Fibroblast of lung (primary cell): ENCODE data around the gene PIK3C3. TPM values are rescaled to one million over a fixed set of nuclear protein-coding genes. Genes with fewer than 3 reads are reported as not detected.

Experiments
- DNase-seq, 2 donors: peaks; one replicate each; pipeline versions ENCODE4 v3.0.0 to v3.0.0-alpha.2; 2010; ENCODE audit warnings: low read depth in 2 of 2
- H2AFZ ChIP-seq: 2 replicates; pipeline ENCODE4 v1.5.1; 2012; ENCODE audit warnings: low read length, control low read depth, inconsistent platforms
- H3K27ac ChIP-seq: 2 replicates; pipeline ENCODE4 v1.5.1; 2011; ENCODE audit warnings: low read length, control low read depth; ENCODE audit not compliant: insufficient read depth
- H3K27me3 ChIP-seq: 2 replicates; pipeline ENCODE4 v1.5.1; 2011; ENCODE audit warnings: mild to moderate bottlenecking, low read length; ENCODE audit not compliant: control insufficient read depth, insufficient read depth
- H3K36me3 ChIP-seq: 2 replicates; pipeline ENCODE4 v1.5.1; 2011; ENCODE audit warnings: low read length; ENCODE audit not compliant: control insufficient read depth, insufficient read depth
- H3K4me1 ChIP-seq: 2 replicates; pipeline ENCODE4 v1.5.1; 2011; ENCODE audit warnings: low read length; ENCODE audit not compliant: control insufficient read depth, insufficient read depth; ENCODE audit errors: extremely low read depth
- H3K4me2 ChIP-seq: 2 replicates; pipeline ENCODE4 v1.5.1; 2011; ENCODE audit warnings: low read length, control low read depth; ENCODE audit not compliant: insufficient read depth; ENCODE audit errors: extremely low read depth
- H3K4me3 ChIP-seq, 4 experiments: fragments of 200-600 bp in 1 of 4; sonication (generic) in 1 of 4; replicated peaks in 1 of 4; 2 replicates each; pipeline ENCODE4 v1.5.1; 2011 to 2016; ENCODE audit warnings: low read length in 4 of 4, low read depth in 3 of 4, mild to moderate bottlenecking in 3 of 4, control low read depth in 2 of 4, inconsistent platforms in 1 of 4, mixed read lengths in 1 of 4; ENCODE audit not compliant: insufficient read depth in 1 of 4; ENCODE audit errors: control extremely low read depth in 1 of 4
- H3K79me2 ChIP-seq: 2 replicates; pipeline ENCODE4 v1.5.1; 2012; ENCODE audit warnings: mild to moderate bottlenecking, low read length, inconsistent platforms; ENCODE audit not compliant: control insufficient read depth, insufficient read depth
- H3K9ac ChIP-seq: 2 replicates; pipeline ENCODE4 v1.5.1; 2011; ENCODE audit warnings: mild to moderate bottlenecking, low read length, control low read depth; ENCODE audit not compliant: insufficient read depth
- H3K9me3 ChIP-seq: 2 replicates; pipeline ENCODE4 v1.5.1; 2012; ENCODE audit warnings: low read depth, low read length; ENCODE audit not compliant: control insufficient read depth, insufficient read depth
- H4K20me1 ChIP-seq: 2 replicates; pipeline ENCODE4 v1.5.1; 2011; ENCODE audit warnings: low read length; ENCODE audit not compliant: control insufficient read depth, insufficient read depth; ENCODE audit errors: extremely low read depth
- CTCF ChIP-seq, 2 donors: IDR thresholded peaks in 1 of 2; conservative IDR thresholded peaks in 1 of 2; 1 replicate in 1 of 2; 2 replicates in 1 of 2; pipeline ENCODE4 v1.5.1; 2011 to 2012; ENCODE audit warnings: low read length in 2 of 2, control low read depth in 1 of 2, inconsistent platforms in 1 of 2, low read depth in 1 of 2, mild to moderate bottlenecking in 1 of 2
- EZH2 ChIP-seq: IDR thresholded peaks from 2 replicates; pipeline ENCODE4 v1.5.1; 2012; ENCODE audit warnings: low read length, control low read depth, mild to moderate bottlenecking; ENCODE audit errors: missing control alignments
- polyA plus RNA-seq, 2 donors: library from polyadenylated mRNA; depleted of rRNA in 1 of 2; stranded (reverse) in 1 of 2; unstranded in 1 of 2; fragments of >200 nt; gene quantifications; 2 replicates each; pipeline ENCODE4 v1.2.1, GENCODE V29; 2011 to 2012; ENCODE audit warnings: missing spikeins in 1 of 2
- total RNA-seq: library from RNA; depleted of rRNA; stranded (reverse); fragments of >200 nt; gene quantifications from 2 replicates; pipeline ENCODE4 v1.2.1, GENCODE V29; 2014

Gene PIK3C3
- total and polyA plus RNA-seq, 2 donors (not counting 1 experiment from before 2014, with no cell fraction given), result 28.9 to 58.6 TPM

- no peaks in the 10 kb centered on the region for H3K36me3 ChIP-seq
- TF ChIP-seq EZH2 (no peak), CTCF (conservative IDR thresholded peaks at IDR 0.05 in 1 of 2, IDR thresholded peaks at IDR 0.05 in 1 of 2; ENCODE audit: low read depth in 1 of 2, low read length in 2 of 2) (no peak)
These were observed 114.0 kb downstream of the PIK3C3 start for GRCh38 chr18:42069036-42069435.

GRCh38 chr18:42072407-42072806 is 117.4 kb downstream of the PIK3C3 start:
- no peak for TF ChIP-seq EZH2
- no peak for TF ChIP-seq CTCF (conservative IDR thresholded peaks at IDR 0.05 in 1 of 2, IDR thresholded peaks at IDR 0.05 in 1 of 2; ENCODE audit: low read depth in 1 of 2, low read length in 2 of 2)
- no peaks in the 10 kb centered on the region for H3K4me1 ChIP-seq
- no peaks in the 10 kb centered on the region for H3K36me3 ChIP-seq
- H3K79me2 ChIP-seq, result no peaks in the 10 kb centered on the region
- H2AFZ ChIP-seq, result no peak overlapping the region
- no peak overlapping the region for H3K4me3 ChIP-seq
- no peak overlapping the region for H3K9ac ChIP-seq
- no peak for DNase-seq
- H3K27me3 ChIP-seq, result no peaks in the 10 kb centered on the region
- no peaks in the 10 kb centered on the region for H4K20me1 ChIP-seq
- no peak overlapping the region for H3K27ac ChIP-seq
- H3K4me2 ChIP-seq, result no peak overlapping the region
- H3K9me3 ChIP-seq, result no peaks in the 10 kb centered on the region

More at GRCh38 chr18:42069036-42069435, 114.0 kb downstream of the PIK3C3 start:
- H3K27ac ChIP-seq, result no peak overlapping the region
- H3K27me3 ChIP-seq, result no peaks in the 10 kb centered on the region
- H3K9me3 ChIP-seq, result no peaks in the 10 kb centered on the region
- H3K9ac ChIP-seq, result no peak overlapping the region
- no peak overlapping the region for H3K4me2 ChIP-seq
- no peaks in the 10 kb centered on the region for H3K4me1 ChIP-seq
- no peak for DNase-seq
- no peak overlapping the region for H3K4me3 ChIP-seq
- H4K20me1 ChIP-seq, result no peaks in the 10 kb centered on the region
- H2AFZ ChIP-seq, result no peak overlapping the region
- H3K79me2 ChIP-seq, result no peaks in the 10 kb centered on the region

GRCh38 chr18:42074704-42075103 is 119.7 kb downstream of the PIK3C3 start:
- no peaks in the 10 kb centered on the region for H3K79me2 ChIP-seq
- H4K20me1 ChIP-seq, result no peaks in the 10 kb centered on the region
- H3K36me3 ChIP-seq, result no peaks in the 10 kb centered on the region
- TF ChIP-seq CTCF (conservative IDR thresholded peaks at IDR 0.05 in 1 of 2, IDR thresholded peaks at IDR 0.05 in 1 of 2; ENCODE audit: low read depth in 1 of 2, low read length in 2 of 2) (no peak), EZH2 (no peak)
- no peak for DNase-seq
- no peaks in the 10 kb centered on the region for H3K9me3 ChIP-seq
- no peak overlapping the region for H2AFZ ChIP-seq
- H3K9ac ChIP-seq, result no peak overlapping the region
- H3K27ac ChIP-seq, result no peak overlapping the region
- no peaks in the 10 kb centered on the region for H3K27me3 ChIP-seq
- no peak overlapping the region for H3K4me2 ChIP-seq
- no peaks in the 10 kb centered on the region for H3K4me1 ChIP-seq
- H3K4me3 ChIP-seq, result no peak overlapping the region
